Measurements from ENCODE around the gene STPG3.
A peak's percentile ranks its signal among the peaks of the same experiment; 100 is the strongest.
"Not testable (repeated sequence)": the region's sequence is repeated elsewhere in the genome, so short reads cannot be mapped to it uniquely, and the experiment has no call there.

STPG3 gene

GRCh38 chr9:137234055-137234697 is 16.9 kb upstream of the STPG3 start:
- no peak for DNase-seq (ENCODE audit: low spot score)

- peak; percentile 60 for DNase-seq (ENCODE audit: low spot score)
Measured at GRCh38 chr9:137234758-137235423, 16.2 kb upstream of the STPG3 start.

GRCh38 chr9:137235424-137236237 is 15.5 kb upstream of the STPG3 start:
- no peak for DNase-seq (ENCODE audit: low spot score)

DNA sequence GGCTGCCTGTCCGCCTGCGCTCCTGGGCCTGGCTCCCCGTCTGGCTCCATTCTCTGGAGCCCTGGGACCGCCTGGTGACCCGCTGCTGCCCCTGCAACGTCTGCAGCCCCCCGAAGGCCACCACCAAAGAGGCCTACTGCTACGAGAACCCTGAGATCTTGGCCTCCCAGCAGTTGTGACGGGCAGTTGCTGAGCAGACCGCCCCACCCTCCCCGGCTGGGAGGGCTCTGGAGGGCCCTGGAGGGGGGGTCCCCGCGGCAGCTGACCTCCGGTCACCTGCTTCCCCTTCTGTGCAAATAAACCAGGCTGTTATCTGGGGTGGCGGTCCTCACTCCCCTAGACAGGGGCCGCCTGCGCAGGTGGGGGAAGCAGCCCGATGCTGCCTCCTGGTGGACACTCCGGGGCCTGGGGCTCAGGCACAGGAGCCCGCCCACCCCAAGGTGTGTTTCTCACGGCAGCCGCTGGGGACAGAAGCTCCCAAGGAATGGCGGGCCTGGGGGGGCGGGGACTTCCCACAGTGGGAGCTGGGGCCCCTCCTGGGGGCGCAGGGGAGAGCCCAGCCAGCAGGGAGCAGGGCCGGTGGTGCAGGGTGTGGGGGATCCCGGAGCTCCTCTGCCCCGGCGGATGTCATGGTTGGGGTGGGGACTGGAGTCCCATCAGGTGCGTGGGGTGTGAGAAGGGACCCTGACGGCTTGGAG is 14.7 kb upstream of the STPG3 start:
- peak; percentile 93 for DNase-seq (ENCODE audit: low spot score)

- no peak for DNase-seq (ENCODE audit: low spot score)
Measured at GRCh38 chr9:137236936-137237421, 14.1 kb upstream of the STPG3 start.

GRCh38 chr9:137237759-137238726 is 13.0 kb upstream of the STPG3 start:
- DNase-seq (ENCODE audit: low spot score): no peak

DNA sequence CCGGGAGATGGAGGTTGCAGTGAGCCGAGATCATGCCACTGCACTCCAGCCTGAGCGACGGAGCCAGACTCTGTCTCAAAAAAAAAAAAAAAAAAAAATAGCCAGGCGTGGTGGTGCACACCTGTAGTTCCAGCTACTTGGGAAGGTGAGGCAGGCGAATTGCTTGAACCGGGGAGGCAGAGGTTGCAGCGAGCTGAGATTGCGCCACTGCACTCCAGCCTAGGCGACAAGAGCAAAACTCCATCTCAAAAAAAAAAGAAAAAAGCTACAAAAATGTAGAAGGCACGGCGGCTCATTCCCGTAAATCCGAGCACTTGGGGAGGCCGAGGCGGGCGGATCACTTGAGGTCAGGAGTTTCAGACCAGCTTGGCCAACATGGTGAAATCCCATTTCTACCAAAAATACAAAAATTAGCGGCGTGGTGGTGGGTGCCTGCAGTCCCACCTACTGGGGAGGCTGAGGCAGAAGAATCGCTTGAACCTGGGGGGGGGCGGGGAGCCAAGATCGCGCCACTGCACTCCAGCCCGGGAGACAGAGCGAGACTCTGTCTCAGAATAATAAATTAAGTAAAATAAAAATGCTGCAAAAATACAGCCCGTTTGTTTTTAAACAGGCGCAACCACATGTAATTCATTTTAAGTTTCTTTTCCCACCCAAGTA is 11.4 kb upstream of the STPG3 start:
- DNase-seq (ENCODE audit: low spot score): not testable (repeated sequence)

DNA sequence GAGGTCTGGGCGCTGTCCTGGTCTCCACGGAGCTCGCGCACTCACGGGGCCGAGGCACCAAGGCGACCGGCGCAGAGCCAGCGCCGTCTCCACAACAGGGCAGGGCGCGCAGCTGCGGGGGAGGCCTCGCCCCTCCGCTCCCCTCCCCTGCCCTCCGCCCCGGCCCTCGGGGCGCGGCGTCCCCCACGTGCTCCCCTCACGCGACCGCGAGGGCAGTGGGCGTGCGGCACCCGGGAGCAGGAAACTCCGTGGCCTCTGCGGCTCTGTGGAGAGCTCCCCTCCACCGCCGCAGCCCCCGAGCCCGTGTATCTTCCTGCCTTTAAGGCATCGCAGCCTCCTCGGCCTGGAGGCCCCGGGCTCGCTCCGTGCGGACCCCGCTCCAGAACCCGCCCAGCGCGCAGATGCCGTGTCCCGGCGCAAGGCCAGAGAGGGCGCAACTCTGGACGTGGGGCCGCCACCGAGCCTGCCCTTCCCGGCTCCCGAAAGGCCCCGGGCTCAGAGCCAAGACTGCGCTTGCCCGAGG is 10.7 kb upstream of the STPG3 start:
- peak; percentile 62 for DNase-seq (ENCODE audit: low spot score)

GRCh38 chr9:137240841-137241489 is 10.1 kb upstream of the STPG3 start, which contains the start of gene TUBB4B:
Gene TUBB4B (plus strand): TSS chr9:137241287. CDS start chr9:137241361, 74 bp downstream.
- peak; percentile 99 for DNase-seq (ENCODE audit: low spot score)

DNA sequence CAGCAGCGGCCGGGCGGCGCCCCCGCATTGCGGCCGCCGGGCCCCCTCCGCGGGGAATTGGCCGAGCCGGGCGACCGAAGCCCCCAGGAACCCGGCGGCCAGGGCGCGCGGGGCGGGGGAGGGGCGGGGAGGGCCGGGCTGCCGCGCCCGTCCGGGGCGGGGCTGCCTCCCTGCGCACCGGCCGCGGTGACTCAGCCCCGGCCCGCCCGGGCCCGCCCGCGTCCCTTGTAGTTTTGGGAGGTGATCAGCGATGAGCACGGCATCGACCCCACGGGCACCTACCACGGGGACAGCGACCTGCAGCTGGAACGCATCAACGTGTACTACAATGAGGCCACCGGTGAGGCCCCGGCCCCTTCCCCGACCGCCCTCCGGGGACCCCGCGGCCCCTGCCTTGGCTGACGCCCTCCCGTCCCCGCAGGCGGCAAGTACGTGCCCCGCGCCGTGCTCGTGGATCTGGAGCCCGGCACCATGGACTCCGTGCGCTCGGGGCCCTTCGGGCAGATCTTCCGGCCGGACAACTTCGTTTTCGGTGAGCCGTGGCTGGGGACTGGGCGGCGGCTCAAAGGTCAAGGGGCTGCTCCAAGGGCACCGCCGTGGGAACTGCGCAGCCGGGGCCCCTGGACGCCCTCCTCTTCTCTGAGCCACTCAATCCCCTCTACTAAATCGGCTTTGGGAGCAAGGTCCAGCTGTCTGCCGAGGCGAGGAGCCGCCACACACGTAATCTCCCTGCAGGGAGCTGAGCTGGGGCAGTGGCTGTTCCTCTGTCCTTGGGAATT is 9.4 kb upstream of the STPG3 start:
- peak; percentile 63 for DNase-seq (ENCODE audit: low spot score)

- DNase-seq (ENCODE audit: low spot score): no peak
Measured at GRCh38 chr9:137242269-137243203, 8.6 kb upstream of the STPG3 start.

GRCh38 chr9:137243266-137243625 is 7.8 kb upstream of the STPG3 start:
- not testable (repeated sequence) for DNase-seq (ENCODE audit: low spot score)

DNA sequence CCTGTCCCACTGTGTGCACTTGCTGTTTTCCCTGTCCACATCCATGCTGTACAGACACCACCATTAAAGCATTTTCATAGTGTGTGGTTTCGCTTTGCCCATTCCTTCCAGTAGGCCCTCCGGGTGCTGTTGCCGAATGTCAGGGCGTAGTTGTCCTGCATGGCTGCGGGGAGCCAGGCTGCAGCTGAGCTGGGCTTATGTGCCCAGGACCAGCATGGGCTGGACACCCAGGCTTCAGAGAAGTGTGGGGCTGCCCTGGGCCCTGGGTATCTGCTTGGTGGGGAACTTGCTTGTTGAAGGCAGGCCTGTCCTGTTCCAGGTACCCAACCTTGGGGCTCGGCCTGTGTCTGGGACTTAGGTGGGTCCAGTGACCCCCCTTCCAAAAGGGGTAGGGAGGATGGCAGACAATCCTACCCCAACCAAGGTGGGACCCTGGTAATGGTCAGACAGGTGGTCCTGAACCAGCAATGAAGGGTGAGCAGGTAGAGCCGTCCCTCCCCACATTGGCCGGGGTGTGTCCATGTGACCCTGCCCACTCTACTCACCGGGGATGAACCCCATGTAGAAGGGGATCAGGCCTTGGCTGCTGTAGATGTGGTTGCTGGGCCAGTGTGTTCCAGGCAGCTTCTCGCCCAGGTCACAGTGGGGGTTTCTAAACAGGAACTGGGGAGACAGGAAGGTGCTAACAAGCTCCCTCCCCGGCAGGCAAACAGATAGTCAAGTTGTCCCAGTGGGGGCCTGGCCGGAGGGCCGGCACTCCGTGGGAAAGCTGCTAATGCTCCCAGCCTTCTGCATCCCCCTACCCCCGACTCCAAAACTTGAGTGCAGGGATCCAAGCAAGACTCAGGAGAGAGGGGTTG is 7.2 kb upstream of the STPG3 start:
- no peak for DNase-seq (ENCODE audit: low spot score)

GRCh38 chr9:137244486-137245449 is 6.3 kb upstream of the STPG3 start:
- no peak for DNase-seq (ENCODE audit: low spot score)
